Activated CD4-positive, alpha-beta T cell treated with anti-CD3 and anti-CD28 coated beads, Interleukin-2, amount 50 U/mL, for 16 hours (primary cell): ENCODE results near the gene NSG2.

ENCODE experiments used
- DNase-seq: peaks from one replicate; pipeline ENCODE4 v3.0.0-alpha.2; 2020

Gene NSG2

DNA sequence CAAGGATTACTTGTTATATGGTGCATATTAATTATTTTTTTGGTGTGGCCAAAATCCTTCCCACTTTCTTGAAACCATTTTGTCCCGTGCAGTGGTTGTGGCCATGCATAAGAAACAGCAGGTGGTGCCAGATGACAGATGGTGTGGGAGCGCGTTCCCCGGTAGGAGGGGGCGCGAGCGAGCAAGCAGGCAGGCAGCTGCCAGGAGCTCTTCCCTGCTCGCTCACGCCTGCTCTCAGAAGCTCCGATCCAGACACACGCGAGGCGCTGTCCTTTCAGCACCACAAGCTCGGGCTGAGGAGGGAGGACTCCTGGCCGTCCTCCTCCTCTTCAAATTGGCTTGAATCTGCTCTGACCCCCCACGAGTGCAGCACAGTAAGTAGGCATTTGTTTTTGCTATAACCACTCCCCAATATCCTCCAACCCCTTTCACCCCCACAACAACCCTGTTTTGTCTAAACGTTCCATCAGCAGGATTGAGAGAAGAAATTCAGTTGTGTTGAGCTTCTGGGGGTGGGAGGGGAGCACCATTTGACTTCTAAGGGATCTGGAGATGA lies at the start of gene NSG2:
Gene NSG2 (plus strand): TSS at position 237 of the 556 bp plus-strand sequence. CDS start 1,050 bp downstream, outside the sequence.
- peak; percentile 51 for DNase-seq

DNA sequence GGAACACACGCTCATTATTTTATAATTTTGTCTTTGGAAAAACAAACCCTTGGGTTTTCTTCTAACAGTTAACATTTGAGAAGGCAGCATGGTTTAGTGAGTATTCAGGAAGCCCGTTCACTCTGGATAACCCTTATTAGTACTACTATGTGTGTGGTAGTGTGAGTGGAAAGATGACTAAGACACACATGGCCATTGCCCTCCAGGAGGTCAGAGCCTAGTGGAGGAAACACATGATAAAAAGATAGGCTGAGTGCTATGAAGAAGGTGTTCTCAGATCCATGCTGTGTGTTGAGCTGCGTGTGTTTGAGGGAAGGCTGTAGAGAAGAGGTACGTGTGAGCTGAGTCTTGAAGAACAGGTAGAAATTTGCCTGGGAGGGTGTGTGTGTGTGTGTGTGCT lies 48.2 kb upstream of the NSG2 start:
- DNase-seq: no peak

DNA sequence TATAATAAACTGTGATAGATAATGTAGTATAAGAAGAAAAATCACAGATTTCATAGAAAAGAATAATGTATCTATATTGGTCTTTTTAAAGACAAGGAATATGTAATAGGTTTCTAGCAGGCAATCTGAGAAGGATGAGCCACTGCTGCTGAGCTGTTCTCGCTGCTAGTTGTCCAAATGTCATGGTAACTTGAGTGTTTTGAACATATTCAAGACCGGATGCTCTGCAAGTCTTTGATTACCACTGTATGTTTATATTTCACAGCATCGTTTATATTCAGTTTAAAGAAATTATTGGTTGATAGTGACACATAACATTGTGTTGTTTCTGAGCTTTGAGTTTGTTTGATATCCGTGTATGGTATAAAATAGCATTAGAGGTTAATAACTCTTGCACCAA lies 47.0 kb upstream of the NSG2 start:
- no peak for DNase-seq

DNA sequence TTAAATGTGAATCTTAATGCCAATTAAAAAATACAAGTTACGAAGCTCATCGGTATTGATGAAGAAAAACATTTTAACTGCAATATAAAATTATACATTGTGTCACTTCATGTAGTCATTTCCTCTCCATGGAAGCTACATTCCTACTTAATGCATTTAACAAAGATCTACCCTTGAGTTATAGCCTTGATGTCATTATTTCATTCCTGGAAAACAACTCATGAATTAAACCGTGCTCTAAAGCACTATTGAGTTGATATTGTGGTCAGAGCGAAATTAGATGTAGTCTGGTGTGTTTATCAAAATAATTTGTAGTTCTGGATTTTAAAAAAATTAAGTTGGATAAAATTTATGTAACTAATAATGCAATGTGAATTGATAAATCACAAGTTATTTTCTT lies 45.4 kb upstream of the NSG2 start:
- DNase-seq: no peak

DNA sequence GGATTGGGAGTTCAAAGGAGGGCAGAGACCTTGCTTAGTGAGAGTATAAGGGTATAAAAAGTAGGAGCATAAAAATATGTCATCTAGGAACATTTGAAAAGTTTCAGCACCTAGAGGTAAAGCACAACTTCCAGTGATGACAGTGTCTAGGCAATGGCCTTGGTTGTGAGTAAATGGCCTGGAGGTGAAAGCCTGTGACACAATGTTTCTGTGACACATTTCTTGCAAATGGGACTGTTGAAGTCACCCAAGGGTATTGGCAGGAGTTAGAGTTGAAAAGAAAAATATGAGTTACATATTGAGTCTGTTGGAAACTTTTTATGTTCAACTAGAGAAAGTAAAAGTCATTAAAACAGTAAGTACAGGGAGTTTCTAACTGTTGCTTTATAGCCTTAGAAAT lies 41.7 kb upstream of the NSG2 start:
- DNase-seq: no peak

DNA sequence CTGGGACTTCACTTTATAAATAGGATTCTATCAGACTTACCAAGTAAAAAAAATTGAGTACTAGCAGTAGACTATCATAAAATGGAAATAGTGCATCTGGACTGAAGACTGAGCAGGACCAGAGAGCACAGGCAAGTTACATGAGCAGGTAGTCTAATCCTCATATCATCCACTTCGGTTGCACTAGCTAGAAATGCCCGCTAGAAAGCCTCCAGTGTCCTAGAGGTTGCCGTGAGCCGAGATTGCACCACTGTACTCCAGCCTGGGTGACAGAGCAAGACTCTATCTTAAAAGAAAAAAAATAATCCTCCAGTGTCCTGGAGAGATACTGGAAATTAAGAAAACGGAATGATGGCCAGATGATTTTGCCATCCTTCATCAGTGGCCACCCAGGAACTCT lies 36.6 kb upstream of the NSG2 start:
- DNase-seq: no peak

DNA sequence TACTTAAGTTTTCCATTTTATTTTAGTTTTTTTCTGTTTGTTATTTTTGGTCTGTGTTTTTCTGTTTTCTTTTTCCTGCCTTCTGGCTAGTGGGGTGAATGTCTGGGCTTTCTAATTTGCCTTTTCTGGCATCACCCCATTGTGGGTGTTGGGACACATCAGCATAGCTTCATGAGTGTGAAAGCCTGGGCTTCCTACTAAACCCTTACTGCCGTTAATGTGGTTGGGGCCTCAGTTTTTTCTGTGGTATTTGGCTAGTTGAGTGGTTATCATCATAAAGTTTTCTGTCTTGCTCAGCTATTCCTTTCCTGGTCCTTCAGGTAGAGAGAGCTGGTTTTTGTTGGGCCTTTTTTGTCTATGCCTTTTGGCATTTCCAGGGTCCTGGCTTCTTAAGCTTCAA lies 35.1 kb upstream of the NSG2 start:
- peak; percentile 12 for DNase-seq

DNA sequence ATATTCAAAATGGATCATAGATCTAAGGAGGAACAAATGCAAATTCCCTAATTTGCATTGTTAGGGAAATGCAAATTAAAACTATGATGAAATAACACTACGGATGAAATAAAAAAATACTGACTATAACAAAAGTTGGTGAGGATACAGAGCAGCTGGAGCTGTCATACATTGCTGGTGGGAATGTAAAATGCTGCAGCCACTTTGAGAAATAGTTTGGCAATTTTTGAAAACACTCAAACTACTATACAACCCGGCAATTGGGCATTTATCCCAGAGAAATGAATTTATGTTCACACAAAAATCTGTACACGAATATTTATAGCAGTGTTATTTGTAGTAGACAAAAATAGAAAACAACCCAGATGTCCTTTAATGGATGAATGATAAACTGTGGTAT lies 34.1 kb upstream of the NSG2 start:
- no peak for DNase-seq

DNA sequence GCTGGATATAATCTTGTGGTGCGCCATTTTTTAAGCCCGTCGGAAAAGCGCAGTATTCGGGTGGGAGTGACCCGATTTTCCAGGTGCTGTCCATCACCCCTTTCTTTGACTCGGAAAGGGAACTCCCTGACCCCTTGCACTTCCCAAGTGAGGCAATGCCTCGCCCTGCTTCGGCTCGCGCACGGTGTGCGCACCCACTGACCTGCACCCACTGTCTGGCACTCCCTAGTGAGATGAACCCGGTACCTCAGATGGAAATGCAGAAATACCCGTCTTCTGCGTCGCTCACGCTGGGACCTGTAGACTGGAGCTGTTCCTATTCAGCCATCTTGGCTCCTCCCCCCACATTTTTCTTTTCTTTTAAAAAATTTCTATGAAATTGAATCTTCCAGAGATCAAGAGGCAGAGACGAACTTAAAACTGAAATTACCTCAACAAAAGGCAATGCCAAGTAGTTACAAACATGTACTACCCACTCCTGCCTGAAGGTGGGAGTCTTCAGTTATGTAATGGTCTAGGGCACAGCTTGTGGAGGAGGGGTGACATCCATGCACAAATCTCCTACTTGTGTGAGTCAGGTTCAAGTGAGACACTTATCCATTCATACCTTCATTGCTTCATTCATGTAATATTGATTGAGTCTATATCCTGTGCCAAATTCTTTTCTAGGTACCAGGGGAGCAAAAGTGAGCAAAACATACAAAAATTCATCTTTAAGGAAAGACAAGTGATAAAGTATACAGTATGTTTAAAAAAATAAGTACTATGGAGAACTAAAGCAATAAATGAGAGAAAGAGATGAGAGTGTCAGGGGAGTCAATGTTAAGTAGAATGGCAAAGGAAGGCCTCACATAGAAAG lies 25.2 kb upstream of the NSG2 start:
- peak; percentile 39 for DNase-seq

DNA sequence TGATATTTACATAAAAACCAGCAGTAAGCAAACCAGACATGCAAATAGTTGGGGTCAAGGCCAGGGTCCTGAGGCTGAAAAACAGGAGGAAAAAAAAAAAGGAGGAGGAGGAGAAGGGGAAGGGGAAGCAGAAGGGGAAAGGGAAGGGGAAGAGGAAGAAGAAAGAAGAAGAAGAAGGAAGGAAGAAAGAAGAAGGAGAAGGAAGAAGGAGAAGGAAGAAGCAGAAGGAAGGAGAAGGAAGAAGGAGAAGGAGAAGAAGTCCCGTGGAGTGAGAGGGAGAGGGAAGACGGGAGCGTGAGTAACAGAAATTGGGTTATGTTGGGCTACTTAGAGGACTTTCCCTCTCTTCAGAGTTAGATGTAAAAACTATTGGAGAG lies 24.6 kb upstream of the NSG2 start:
- no peak for DNase-seq

DNA sequence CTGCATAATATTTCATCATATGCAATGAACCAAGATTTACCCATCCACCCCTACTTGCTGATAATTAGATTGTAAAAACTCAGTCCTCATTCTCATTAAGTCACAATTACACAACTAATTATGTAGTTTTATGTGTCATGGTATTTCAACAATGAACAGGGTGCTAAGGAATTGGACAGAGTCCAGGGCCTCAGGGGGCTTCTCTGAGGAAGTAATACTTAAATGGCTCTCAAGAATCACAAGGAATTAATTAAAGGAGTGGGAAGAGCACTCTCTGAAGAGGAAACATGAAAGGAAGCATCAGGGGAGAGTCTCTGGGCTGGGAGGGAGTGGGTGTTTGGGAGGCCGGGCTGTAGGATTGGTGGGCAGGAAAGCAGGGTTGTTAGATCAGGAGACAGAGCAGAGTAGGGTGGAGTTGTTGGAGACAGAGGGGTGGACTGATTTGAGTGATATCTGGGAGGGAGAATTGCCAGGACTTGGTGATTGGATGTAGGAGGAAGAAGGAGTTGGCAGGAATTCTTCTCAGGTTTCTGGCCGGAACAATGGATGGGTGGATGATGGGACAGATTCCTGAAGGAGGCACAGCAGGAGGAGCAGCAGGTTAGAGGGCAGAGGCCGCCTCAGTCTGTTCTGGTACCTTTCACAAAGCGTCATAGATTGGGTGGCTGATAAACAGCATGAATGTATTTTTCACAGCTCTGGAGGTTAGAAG lies 23.0 kb upstream of the NSG2 start:
- DNase-seq: no peak

DNA sequence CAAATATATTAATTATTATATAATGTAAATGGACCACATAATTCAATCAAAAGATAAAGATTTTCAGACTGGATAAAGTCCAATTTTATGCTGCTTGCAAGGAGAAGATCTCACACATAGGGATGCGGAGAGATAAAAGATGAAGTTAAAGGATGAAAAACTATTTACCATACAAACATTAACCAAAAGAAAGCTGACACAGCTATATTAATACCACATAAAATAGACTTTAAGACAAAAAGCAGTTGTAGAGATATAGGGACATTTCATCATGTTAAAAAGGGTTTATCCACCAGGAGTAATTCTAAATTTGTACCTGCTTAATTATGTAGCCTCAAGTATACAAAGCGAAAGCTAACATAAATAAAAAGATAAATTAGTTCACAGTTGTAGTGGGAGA lies 15.2 kb upstream of the NSG2 start:
- no peak for DNase-seq

DNA sequence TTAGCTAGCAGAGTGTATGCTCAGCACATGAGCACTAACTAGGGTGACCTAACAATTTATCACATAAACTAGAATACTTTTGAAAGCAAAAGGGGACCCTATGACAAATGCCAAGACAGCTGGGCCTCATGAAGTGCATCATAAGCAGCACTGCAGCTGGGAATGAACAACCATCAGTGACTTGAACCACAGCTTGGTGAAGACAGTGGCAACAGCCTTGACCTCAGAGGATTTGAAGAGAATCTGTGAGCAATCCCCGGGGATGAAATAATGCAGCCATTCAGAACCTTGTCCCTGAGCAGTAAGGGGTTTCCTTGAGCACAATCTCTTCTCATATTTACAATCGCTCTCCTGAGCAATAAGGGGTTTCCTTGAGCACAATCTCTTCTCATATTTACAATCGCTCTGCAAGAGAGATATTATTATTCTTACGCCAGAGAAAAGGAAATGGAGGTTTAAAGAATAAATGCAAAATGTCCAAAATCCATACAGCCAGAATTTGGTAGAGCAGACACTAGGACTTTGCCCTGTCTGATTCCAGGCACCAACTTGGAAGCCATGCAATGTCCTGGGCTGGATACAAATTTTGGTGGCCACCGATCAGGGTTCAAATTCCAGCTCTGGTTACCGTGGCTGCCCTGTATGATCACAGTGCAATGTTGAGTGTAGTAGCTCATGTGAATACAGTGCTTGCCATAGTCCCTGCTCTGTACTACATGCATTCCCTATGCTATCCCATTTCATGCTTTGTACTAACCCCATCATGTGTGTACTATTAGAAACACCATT lies 846 bp upstream of the NSG2 start:
- DNase-seq: no peak

DNA sequence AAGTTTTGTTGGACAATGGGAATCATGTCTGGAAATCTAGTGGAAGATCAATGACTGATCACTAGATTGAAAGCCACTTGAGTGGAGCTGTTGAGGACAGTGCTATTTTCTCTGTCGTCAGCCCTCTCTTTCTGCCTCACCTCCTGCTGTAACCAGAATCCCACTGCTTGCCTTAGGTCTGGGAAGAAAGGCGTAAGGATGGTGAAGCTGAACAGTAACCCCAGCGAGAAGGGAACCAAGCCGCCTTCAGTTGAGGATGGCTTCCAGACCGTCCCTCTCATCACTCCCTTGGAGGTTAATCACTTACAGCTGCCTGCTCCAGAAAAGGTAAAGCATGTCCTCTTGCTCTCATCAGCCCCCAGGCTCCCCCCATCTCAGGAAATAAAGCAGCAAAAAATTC lies 1.1 kb downstream of the NSG2 start:
- DNase-seq: no peak

DNA sequence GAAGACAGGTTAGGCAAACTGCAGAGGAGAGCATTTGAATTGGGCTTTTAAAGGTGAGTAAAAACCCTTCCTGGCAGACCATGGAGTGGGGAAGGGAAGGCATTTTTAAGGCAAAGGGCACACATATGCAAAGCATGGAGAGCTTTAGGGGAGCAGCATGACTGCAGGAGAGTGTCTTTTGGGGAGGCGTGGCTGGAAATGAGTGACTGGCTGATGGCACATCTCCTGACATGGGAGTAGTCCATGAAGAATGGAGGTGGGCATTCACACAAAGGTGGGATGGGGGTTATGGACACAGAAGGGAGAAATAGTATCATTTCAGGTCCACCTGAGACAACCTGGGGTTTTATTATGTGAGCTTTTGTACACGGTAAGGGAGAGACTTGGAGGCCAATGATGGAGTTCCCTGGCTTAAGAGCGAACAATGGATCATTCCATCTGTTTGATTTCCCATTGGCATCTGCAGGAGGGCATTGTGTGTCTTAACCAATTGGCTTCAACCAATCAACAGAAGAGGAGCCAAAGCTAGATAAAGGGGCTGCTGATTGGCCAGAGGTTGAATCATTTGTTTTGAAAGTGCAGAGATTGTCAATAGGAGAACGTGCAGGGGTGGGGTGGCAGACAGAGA lies 2.1 kb downstream of the NSG2 start:
- DNase-seq: no peak

DNA sequence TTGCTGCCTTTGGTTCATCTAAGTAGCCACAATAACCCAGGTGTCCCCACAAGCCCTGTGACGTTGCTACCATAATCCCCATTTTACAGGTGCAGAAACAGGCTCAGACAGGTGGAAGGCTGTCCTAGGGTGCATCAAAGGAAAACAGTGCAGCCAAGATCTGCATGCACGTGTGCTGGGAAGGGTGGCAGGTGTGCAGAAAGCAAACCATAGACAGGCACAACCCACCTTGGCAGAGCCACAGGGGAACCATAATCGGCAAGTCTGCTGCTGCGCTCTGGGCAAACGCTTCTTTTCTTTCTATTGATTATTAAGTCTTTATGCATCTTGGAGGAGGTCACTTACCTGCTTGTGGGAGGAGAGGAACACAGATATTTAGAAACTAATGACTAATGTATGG lies 7.1 kb downstream of the NSG2 start:
- no peak for DNase-seq

DNA sequence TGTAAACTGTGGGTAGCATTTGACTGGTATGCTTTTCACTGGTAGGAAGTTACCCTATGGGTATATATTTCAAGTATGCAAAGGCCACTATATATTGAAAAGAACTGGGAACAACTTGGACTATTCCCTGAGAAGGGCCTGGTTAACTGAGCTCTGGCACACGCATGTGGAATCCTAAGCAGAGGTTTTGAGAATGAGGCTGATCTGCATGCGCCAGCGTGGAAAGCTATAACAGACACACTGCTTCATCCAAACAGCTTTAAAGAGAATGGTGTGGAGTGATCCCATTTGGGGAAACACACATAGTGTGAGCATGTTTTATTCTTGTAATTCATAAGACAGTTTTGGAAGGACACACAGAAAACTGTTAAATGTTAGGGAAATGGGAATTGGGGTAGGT lies 8.4 kb downstream of the NSG2 start:
- DNase-seq: no peak

DNA sequence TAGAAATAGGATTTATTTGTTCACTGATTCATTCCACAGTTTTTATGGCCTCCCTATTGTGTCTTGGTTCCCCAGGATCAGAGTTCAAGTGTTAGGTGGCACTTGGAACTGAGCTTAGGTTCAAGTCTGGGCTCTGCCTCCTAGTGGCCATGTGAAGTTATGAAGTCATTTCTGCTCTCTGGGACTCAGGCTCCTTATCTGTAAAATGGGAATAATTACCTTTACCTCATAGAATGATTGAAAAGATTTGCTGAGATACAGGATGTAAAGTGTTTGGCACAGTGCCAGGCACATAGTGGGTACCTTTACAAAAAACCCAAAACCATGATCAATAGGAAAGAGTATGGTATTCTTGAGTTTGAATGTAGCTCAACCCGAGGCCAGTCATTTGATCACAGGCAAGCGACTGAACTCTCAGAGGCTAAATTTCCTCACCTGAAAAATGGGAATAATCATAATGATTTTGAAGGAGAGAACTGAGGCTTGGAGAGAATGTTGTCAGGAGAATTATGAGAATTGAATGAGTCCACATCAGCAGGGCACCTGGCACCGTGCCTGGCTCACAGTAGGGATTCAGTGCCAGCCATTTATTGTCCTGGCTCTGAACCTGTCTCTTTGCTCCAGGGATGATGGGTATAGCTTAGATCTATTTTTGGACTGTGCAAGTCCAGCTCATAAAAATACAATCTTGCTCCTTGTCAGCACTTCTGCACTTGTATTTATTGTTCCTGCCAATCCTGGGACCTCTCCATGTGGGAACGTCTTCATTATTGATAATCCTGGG lies 10.8 kb downstream of the NSG2 start:
- DNase-seq: peak; percentile 2

DNA sequence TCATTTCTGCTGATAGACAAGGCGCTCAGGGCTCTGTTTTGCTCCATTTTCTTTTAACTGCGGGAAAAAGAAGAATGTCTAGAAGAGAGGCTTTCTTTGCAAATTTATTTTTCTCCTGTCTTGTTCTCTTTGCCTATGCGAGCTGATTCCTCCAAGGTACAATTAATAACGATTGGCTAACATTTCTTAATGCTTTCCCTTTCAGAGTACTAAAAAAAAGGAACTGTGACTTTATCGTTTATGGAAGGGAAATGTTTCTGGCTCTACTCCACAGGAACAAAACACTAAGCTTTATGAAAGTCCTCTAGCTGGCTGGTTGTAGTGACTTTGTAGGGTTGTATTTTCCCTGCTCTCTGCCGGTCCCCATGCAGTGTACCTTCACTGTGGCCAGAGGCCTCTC lies 11.7 kb downstream of the NSG2 start:
- no peak for DNase-seq

DNA sequence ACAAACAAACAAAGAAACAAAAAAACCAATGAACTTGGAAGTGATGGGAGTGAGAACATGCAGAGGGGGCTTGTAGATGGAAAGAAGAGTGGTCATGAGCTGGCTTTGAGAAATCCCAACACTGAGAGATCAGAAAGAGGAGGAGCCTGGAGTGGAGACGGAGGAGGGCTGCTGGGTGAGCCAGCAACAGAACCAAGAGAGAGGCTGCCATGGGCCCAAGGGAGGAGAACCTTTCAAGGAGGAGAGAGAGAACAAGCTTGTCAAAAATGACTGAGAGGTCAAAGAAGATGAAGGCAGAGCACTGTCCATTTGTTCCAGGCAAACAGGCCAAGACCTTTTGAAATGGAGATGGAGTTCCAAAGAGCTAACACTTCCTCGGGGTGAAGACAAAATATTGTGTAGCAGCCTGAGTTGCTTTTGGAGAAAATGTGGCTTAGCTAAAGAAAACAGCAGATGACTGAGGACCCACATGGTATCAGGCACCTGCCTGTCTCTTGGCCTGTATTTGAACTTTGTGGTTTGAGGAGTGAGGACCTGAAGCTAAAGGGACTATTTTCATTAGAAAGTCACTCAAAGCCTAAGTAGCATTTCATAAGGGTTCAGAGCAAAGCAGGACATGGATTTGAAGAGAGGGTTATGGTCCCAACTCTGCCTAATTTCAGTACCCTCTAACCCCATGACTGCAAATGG lies 13.1 kb downstream of the NSG2 start:
- DNase-seq: no peak

DNA sequence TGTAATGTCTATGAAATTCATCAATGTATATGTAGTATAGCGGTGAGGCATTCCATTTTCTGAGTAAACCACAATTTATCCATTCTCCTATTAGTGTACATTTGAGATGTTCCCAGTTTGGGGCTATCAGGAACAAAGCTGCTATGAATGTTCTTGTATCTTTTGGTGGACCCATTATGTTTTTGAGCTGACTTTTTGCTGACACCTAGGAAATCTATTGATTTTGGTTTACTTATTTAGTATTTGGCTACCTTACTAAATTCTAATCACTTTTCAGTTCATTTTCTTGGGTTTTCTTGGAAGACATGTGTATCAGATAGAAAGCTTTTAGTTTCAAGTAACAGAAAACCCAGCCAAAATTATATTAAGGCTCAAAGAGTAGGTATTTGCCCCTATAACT lies 13.7 kb downstream of the NSG2 start:
- DNase-seq: no peak
